Measurements from ENCODE around the gene BST2.
A peak's percentile ranks its signal among the peaks of the same experiment; 100 is the strongest.

BST2 gene

GRCh38 chr19:17390665-17391370 is 14.6 kb downstream of the BST2 start:
- peak; percentile 93 for DNase-seq (ENCODE audit: extremely low read depth, insufficient read length)
- H3K36me3 ChIP-seq (ENCODE audit: control insufficient read depth, insufficient read depth, low read length), result no peaks in the 10 kb centered on the region
- TF ChIP-seq, protein P1, sequence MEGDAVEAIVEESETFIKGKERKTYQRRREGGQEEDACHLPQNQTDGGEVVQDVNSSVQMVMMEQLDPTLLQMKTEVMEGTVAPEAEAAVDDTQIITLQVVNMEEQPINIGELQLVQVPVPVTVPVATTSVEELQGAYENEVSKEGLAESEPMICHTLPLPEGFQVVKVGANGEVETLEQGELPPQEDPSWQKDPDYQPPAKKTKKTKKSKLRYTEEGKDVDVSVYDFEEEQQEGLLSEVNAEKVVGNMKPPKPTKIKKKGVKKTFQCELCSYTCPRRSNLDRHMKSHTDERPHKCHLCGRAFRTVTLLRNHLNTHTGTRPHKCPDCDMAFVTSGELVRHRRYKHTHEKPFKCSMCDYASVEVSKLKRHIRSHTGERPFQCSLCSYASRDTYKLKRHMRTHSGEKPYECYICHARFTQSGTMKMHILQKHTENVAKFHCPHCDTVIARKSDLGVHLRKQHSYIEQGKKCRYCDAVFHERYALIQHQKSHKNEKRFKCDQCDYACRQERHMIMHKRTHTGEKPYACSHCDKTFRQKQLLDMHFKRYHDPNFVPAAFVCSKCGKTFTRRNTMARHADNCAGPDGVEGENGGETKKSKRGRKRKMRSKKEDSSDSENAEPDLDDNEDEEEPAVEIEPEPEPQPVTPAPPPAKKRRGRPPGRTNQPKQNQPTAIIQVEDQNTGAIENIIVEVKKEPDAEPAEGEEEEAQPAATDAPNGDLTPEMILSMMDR (IDR thresholded peaks at IDR 0.05; ENCODE audit: insufficient read depth, low read length, poor library complexity, severe bottlenecking), result peak; percentile 54
- peak overlapping the region; percentile 53 for H3K4me3 ChIP-seq (replicated peaks; ENCODE audit: low read depth, low read length)
- no peaks in the 10 kb centered on the region for H3K27me3 ChIP-seq (replicated peaks; ENCODE audit: control insufficient read depth, insufficient read depth, low read length)

GRCh38 chr19:17389957-17390664 is 15.3 kb downstream of the BST2 start:
- no peaks in the 10 kb centered on the region for H3K27me3 ChIP-seq (replicated peaks; ENCODE audit: control insufficient read depth, insufficient read depth, low read length)
- TF ChIP-seq, protein P1 (IDR thresholded peaks at IDR 0.05; ENCODE audit: insufficient read depth, low read length, poor library complexity, severe bottlenecking), result peak; percentile 5
- DNase-seq (ENCODE audit: extremely low read depth, insufficient read length), result no peak
- H3K4me3 ChIP-seq (replicated peaks; ENCODE audit: low read depth, low read length), result peak overlapping the region; percentile 53
- H3K36me3 ChIP-seq (ENCODE audit: control insufficient read depth, insufficient read depth, low read length), result no peaks in the 10 kb centered on the region

- TF ChIP-seq, protein P1 (IDR thresholded peaks at IDR 0.05; ENCODE audit: insufficient read depth, low read length, poor library complexity, severe bottlenecking), result no peak
Measured at GRCh38 chr19:17389288-17389687, 16.1 kb downstream of the BST2 start.

GRCh38 chr19:17385878-17386611 is 19.4 kb downstream of the BST2 start:
- TF ChIP-seq, protein P1 (IDR thresholded peaks at IDR 0.05; ENCODE audit: insufficient read depth, low read length, poor library complexity, severe bottlenecking), result peak; percentile 97

More at GRCh38 chr19:17389288-17389687, 16.1 kb downstream of the BST2 start:
- DNase-seq (ENCODE audit: extremely low read depth, insufficient read length), result no peak
- Histone ChIP-seq H3K36me3 (ENCODE audit: control insufficient read depth, insufficient read depth, low read length) (no peaks in the 10 kb centered on the region), H3K27me3 (replicated peaks; ENCODE audit: control insufficient read depth, insufficient read depth, low read length) (no peaks in the 10 kb centered on the region), H3K4me3 (replicated peaks; ENCODE audit: low read depth, low read length) (no peak overlapping the region)

GRCh38 chr19:17380426-17381138 is 24.8 kb downstream of the BST2 start:
- no peaks in the 10 kb centered on the region for H3K36me3 ChIP-seq (ENCODE audit: control insufficient read depth, insufficient read depth, low read length)
- H3K4me3 ChIP-seq (replicated peaks; ENCODE audit: low read depth, low read length), result no peak overlapping the region
- H3K27me3 ChIP-seq (replicated peaks; ENCODE audit: control insufficient read depth, insufficient read depth, low read length), result no peaks in the 10 kb centered on the region
- DNase-seq (ENCODE audit: extremely low read depth, insufficient read length), result no peak
- TF ChIP-seq, protein P1 (IDR thresholded peaks at IDR 0.05; ENCODE audit: insufficient read depth, low read length, poor library complexity, severe bottlenecking), result no peak

More at GRCh38 chr19:17385878-17386611, 19.4 kb downstream of the BST2 start:
- peak; percentile 65 for DNase-seq (ENCODE audit: extremely low read depth, insufficient read length)
- no peak overlapping the region for H3K4me3 ChIP-seq (replicated peaks; ENCODE audit: low read depth, low read length)
- no peaks in the 10 kb centered on the region for H3K27me3 ChIP-seq (replicated peaks; ENCODE audit: control insufficient read depth, insufficient read depth, low read length)
- H3K36me3 ChIP-seq (ENCODE audit: control insufficient read depth, insufficient read depth, low read length), result no peaks in the 10 kb centered on the region

Measured in GM06990 (cell line).